Measurements from ENCODE around the gene CELA2B. TPM values are rescaled to one million over a fixed set of nuclear protein-coding genes. Genes with fewer than 3 reads are reported as not detected.

The CELA2B gene
- total and polyA plus RNA-seq, 9 of the 15 experiments (the other 6 are each of a cell fraction or from before 2014, with no cell fraction given): 0.25 to 2.1 (median 0.38) TPM; not detected in 5

DNA sequence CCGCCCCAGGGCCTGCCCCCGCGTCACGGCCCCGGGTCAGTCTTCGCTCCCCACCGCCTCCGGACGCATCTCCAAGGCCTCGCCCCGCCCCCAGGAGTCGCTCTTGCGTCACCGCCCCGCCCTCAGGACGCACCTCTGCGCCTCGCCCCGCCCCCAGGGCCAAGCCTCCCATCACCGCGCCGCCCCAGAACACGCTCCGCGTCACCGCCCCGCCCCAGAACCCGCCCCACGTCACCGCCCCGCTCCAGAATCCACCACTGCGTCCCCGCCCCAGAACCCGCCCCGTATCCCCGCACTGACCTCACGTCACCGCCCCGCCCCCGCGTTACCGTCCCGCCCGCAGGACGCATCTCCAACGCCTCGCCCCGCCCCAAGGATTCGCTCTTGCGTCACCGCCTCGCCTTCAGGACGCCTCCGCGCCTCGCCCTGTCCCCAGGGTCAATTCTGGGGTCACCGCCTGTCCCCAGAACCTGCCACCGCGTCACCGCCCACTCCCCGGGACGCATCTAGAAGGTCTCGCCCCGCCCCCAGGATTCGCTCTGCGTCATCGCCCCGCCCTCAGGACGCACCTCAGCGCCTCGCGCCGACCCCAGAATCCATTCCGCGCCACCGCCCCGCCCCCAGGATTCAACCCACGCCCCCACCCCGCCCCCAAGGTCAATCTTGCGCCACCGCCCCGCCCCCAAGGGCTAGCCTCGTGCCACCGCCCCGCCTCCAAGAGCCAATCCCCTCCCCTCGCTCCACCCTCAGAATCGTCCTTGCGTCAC lies 48.6 kb downstream of the CELA2B start (continued):
- TF ChIP-seq ZNF124 (CRISPR knock-in tag; IDR thresholded peaks at IDR 0.05): no peak
- peak; percentile 89 for TF ChIP-seq NR2C2 (CRISPR knock-in tag; IDR thresholded peaks at IDR 0.05)
- peak; percentile 96 for TF ChIP-seq NR2C2 (tag; IDR thresholded peaks at IDR 0.05)
- TF ChIP-seq, protein P1, sequence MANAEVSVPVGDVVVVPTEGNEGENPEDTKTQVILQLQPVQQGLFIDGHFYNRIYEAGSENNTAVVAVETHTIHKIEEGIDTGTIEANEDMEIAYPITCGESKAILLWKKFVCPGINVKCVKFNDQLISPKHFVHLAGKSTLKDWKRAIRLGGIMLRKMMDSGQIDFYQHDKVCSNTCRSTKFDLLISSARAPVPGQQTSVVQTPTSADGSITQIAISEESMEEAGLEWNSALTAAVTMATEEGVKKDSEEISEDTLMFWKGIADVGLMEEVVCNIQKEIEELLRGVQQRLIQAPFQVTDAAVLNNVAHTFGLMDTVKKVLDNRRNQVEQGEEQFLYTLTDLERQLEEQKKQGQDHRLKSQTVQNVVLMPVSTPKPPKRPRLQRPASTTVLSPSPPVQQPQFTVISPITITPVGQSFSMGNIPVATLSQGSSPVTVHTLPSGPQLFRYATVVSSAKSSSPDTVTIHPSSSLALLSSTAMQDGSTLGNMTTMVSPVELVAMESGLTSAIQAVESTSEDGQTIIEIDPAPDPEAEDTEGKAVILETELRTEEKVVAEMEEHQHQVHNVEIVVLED (CRISPR knock-in tag; IDR thresholded peaks at IDR 0.05): peak; percentile 86
- TF ChIP-seq SMAD3 (CRISPR knock-in tag; conservative IDR thresholded peaks at IDR 0.05): no peak
- TF ChIP-seq MTF1 (CRISPR knock-in tag; IDR thresholded peaks at IDR 0.05; ENCODE audit: borderline replicate concordance): no peak
- TF ChIP-seq, protein P2, sequence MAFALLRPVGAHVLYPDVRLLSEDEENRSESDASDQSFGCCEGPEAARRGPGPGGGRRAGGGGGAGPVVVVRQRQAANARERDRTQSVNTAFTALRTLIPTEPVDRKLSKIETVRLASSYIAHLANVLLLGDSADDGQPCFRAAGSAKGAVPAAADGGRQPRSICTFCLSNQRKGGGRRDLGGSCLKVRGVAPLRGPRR (CRISPR knock-in tag; IDR thresholded peaks at IDR 0.05): no peak
- TF ChIP-seq CBX2 (IDR thresholded peaks at IDR 0.05; ENCODE audit: insufficient read depth, low read length, poor library complexity, severe bottlenecking): no peak
- TF ChIP-seq NCOA6 (IDR thresholded peaks at IDR 0.05): no peak
- no peak for TF ChIP-seq MECOM (CRISPR knock-in tag; IDR thresholded peaks at IDR 0.05)
- no peak for TF ChIP-seq BMI1 (IDR thresholded peaks at IDR 0.05; ENCODE audit: low read length)
- TF ChIP-seq, protein P3, sequence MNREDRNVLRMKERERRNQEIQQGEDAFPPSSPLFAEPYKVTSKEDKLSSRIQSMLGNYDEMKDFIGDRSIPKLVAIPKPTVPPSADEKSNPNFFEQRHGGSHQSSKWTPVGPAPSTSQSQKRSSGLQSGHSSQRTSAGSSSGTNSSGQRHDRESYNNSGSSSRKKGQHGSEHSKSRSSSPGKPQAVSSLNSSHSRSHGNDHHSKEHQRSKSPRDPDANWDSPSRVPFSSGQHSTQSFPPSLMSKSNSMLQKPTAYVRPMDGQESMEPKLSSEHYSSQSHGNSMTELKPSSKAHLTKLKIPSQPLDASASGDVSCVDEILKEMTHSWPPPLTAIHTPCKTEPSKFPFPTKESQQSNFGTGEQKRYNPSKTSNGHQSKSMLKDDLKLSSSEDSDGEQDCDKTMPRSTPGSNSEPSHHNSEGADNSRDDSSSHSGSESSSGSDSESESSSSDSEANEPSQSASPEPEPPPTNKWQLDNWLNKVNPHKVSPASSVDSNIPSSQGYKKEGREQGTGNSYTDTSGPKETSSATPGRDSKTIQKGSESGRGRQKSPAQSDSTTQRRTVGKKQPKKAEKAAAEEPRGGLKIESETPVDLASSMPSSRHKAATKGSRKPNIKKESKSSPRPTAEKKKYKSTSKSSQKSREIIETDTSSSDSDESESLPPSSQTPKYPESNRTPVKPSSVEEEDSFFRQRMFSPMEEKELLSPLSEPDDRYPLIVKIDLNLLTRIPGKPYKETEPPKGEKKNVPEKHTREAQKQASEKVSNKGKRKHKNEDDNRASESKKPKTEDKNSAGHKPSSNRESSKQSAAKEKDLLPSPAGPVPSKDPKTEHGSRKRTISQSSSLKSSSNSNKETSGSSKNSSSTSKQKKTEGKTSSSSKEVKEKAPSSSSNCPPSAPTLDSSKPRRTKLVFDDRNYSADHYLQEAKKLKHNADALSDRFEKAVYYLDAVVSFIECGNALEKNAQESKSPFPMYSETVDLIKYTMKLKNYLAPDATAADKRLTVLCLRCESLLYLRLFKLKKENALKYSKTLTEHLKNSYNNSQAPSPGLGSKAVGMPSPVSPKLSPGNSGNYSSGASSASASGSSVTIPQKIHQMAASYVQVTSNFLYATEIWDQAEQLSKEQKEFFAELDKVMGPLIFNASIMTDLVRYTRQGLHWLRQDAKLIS (CRISPR knock-in tag; IDR thresholded peaks at IDR 0.05): no peak
- TF ChIP-seq MTA3 (IDR thresholded peaks at IDR 0.05; ENCODE audit: borderline replicate concordance): 0 out of 2 replicates have a peak, but pooled peaks have one; percentile 26
- peak; percentile 89 for TF ChIP-seq ATF7 (IDR thresholded peaks at IDR 0.05)
- TF ChIP-seq NEUROD1 (IDR thresholded peaks at IDR 0.05; ENCODE audit: borderline replicate concordance, low read depth, low read length, partially characterized antibody): peak; percentile 17
- TF ChIP-seq, protein P4, sequence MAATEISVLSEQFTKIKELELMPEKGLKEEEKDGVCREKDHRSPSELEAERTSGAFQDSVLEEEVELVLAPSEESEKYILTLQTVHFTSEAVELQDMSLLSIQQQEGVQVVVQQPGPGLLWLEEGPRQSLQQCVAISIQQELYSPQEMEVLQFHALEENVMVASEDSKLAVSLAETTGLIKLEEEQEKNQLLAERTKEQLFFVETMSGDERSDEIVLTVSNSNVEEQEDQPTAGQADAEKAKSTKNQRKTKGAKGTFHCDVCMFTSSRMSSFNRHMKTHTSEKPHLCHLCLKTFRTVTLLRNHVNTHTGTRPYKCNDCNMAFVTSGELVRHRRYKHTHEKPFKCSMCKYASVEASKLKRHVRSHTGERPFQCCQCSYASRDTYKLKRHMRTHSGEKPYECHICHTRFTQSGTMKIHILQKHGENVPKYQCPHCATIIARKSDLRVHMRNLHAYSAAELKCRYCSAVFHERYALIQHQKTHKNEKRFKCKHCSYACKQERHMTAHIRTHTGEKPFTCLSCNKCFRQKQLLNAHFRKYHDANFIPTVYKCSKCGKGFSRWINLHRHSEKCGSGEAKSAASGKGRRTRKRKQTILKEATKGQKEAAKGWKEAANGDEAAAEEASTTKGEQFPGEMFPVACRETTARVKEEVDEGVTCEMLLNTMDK (IDR thresholded peaks at IDR 0.05; ENCODE audit: borderline replicate concordance, insufficient read depth, low read depth, low read length, poor library complexity, severe bottlenecking): no peak
- TF ChIP-seq RB1 (IDR thresholded peaks at IDR 0.05; ENCODE audit: low read depth): peak; percentile 47; the same call in 1 of the 2 replicates
